GM15510 (cell line): ENCODE data around the gene EAF2.

Source experiments
- POLR2A ChIP-seq: IDR thresholded peaks from 3 replicates; pipeline ENCODE4 v1.6.1; 2011; ENCODE audit warnings: borderline replicate concordance; ENCODE audit not compliant: insufficient read length; ENCODE audit errors: extremely low read depth

The EAF2 gene

DNA sequence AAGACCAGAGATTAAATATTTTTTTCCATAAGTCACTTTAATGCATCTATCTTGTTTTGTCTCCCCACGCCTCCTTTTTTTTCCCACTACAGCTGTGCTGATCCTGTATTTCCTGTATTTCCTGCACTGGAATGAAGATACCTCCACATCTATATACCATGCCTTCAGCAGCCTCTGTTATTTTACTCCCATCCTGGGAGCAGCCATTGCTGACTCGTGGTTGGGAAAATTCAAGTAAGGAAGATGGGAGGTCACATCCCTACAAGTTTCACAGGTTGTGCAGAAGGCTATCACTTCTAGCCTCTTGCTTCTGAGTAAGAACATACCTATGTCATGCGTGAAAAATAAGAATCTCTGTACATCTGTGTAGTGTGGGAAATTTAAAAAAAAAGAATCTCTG is 62.3 kb downstream of the EAF2 start:
- TF ChIP-seq POLR2A: no peak

DNA sequence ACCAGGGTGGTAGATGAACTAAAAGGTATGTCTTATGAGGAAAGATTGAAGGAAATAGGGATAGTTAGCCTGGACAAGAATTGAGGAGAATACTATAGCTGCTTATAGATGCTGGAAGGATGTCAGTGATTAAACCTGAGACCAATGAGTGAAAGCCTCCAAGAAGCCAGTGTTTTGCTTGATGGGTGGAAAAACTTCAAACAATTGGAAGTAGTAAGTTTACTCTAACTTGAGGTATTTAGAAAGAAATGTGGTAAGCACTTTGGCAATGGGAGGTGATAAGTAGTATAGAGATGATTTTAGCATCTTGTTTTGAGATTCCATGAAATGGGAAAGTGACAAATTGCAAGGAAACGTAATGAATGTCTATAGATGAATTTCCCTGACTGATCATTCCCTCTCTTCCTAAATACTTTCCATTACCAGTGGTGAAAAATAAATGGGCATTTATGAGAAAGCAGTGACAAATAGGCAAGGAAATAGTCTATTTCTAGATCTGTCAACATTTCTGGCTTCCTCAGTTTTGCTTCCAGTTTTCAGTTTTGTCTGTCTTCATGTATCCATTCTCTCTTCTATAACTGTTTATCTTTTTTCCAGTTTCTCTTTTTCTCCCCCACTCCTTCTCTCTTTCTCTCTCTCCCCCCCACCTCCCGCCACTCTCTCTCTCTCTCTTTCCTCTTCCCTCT is 78.4 kb downstream of the EAF2 start:
- no peak for TF ChIP-seq POLR2A

DNA sequence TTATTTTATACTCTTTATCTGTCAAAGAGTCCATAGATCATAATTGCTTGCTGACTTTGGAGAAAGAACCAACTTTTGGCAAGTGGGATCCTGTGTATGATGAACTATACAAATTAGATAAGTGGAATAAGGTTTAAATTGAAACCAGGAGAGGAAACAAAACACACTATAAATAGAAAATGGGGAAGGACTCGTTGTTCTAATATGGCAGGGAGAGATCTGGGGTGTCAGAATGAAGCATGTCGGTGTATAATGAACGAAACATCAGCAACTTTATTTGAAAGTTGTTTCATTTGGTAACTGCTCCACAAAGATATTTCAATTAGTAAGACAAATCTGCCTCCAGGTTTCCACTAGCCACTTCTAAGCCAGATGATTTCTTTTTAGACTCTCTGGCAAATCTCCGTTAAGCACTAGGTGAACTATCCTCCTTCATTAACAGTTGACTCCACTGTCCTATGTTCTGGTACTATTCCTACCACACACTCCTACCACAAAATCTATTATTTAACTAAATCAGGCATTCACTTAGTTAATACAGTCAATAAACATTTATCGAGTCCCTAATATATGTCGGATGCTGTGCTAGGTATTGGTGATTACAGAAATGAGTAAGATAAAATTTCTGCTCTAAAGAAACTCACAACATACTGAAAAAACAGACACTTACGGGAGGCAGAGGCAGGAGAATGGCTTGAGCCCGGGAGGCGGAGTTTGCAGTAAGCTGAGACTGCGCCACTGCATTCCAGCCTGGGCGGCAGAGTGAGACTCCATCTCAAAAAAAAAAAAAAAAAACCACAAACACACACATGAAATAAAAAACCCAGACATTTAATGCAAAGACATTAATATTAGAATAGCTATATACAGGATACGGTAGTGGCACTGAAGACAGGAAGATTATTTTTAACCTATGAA is 79.3 kb downstream of the EAF2 start:
- no peak for TF ChIP-seq POLR2A

DNA sequence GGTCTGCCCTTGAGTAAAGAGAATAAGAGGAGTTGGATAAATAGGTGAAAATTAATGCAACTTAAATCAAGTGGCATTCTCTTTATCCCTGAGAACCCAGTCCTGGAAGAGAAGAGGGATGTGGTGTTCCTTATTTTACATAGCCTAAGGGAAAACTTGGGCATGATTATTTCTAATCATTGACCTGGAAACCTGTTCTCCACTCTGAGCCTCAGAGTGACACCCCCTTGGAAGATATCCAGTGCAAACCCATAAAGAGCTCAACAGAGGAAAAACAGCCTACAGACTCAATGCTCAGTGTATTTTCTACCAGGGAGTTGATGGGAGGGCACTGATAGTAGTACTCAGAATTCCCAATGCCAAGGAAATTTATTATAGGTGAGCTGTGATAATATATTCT is 81.2 kb downstream of the EAF2 start:
- no peak for TF ChIP-seq POLR2A

DNA sequence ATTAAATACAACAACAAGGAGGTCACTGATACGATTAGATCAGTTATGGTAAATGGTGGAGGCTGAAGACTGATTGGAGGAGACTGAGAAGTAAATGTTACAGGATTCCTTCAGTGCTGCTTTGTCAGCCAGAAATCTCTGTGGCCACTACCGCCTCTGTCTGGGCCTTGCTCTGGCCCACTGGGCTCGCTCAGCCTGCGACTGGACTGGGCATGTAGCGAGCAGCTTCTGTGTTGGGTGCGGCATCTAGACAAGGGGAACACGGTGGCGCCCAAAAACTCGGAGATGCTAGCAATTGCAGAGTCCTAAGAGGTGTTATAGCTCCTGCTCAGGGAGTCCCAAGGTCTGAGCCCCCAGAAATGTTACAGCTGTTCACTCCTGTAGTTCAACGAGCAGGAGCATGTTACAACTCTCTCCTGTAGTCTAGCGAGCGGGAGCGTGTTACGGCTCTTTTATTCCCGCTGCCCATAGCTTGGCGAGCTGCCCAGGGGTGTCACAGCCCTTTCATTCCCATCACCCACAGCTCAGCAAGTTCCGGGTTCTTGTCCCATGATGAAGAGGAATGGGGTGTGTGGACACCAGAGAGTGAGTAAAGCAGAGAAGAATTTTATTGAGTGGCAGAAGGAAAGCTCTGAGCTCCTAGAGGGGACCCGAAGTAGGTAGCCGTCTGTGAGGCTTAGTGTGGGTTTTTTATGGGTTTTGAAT is 83.9 kb downstream of the EAF2 start:
- TF ChIP-seq POLR2A: no peak

DNA sequence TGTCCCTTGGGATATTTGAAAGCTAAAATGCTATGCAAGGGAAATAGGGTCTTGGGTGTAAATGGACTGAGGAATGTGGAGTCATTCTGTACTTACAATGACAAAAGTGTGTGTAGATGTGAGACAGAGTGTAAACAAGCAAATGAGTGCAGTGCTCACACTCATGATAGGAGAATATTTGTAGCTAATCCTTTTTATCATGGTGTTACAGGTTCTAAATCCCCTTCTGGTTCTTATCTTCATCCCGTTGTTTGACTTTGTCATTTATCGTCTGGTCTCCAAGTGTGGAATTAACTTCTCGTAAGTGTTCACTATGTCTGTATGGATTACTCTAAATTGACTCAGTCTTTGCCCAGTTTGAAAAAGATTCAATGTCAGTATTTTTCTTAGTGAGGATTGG is 89.7 kb downstream of the EAF2 start:
- no peak for TF ChIP-seq POLR2A

DNA sequence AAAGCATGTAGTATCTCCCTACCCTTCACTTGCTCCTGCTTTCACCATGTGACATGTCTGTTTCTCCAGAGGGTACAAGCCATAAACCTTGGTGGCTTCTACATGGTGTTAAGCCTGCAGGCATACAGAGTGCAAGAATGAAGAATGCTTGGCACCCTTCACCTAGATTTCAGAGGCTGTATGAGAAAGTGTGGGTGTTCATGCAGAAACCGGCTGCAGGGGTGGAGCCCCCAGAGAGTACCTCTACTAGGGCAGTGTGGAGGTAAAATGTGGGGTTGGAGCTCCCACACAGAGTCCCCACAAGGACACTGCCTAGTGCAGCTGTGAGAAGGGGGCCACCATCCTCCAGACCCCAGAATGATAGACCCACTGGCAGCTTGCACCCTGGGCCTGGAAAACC is 91.4 kb downstream of the EAF2 start:
- TF ChIP-seq POLR2A: no peak
